HG03196 (cell line): Measurements from ENCODE around the gene ZCWPW2.

Experiments
- ATAC-seq: cut with Tn5 transposase; IDR thresholded peaks from one replicate; pipeline ENCODE4 v1.9.1; 2021; ENCODE audit not compliant: unreplicated experiment

Gene ZCWPW2

GRCh38 chr3:28575100-28575745 is 226.7 kb downstream of the ZCWPW2 start:
- ATAC-seq, result no peak
